Testis (tissue), 3 donors: Measurements from ENCODE around the gene SMCP. TPM values are rescaled to one million over a fixed set of nuclear protein-coding genes. Genes with fewer than 3 reads are reported as not detected.

ENCODE experiments used
- DNase-seq: peaks from one replicate; pipeline ENCODE4 v3.0.0-alpha.2; 2019
- H3K27ac ChIP-seq, 2 donors: fragments of 200-600 bp; sonication (generic); one replicate each; pipeline ENCODE4 v1.5.1; 2019
- H3K27me3 ChIP-seq: fragments of 200-600 bp; sonication (generic); one replicate; pipeline ENCODE4 v1.5.1; 2019
- H3K36me3 ChIP-seq: fragments of 200-600 bp; sonication (generic); one replicate; pipeline ENCODE4 v1.5.1; 2017; ENCODE audit warnings: low read depth; ENCODE audit errors: missing control alignments
- H3K4me1 ChIP-seq: fragments of 200-600 bp; sonication (generic); one replicate; pipeline ENCODE4 v1.5.1; 2019
- H3K4me3 ChIP-seq, 2 donors: fragments of 200-600 bp; sonication (generic); one replicate each; pipeline ENCODE4 v1.5.1; 2017 to 2019
- H3K9me3 ChIP-seq: fragments of 200-600 bp; sonication (generic); one replicate; pipeline ENCODE4 v1.5.1; 2017
- POLR2A ChIP-seq: fragments of 450-650 bp; IDR thresholded peaks from one replicate; pipeline ENCODE4 v1.6.1; 2017; ENCODE audit warnings: antibody characterized with exemption, mild to moderate bottlenecking, moderate library complexity
- WGBS, 2 donors: methylation state at CpG; one replicate each; pipeline ENCODE4 v1.1.5; 2018; 5-methylcytosine and 5-hydroxymethylcytosine counted together
- intact Hi-C: fragments of 100-400 bp; cut with DNase I; formaldehyde crosslinking; loops from one replicate; pipeline ENCODE4 v1.15.1; 2023; ENCODE audit warnings: low total_unique reads
- polyA plus RNA-seq: library from polyadenylated mRNA; stranded (reverse); fragments of 350-450 nt; fragmentation: Illumina TruSeq; extraction: RNeasy Lipid Tissue Mini Kit (QIAGEN cat#74804); gene quantifications from one replicate; pipeline ENCODE4 v1.2.3, GENCODE V29; 2014; ENCODE audit warnings: low read depth, low replicate concordance; ENCODE audit not compliant: insufficient read depth
- total RNA-seq, 2 donors: library from RNA; depleted of rRNA; stranded (reverse); fragments of >200 nt; gene quantifications; one replicate each; pipeline ENCODE4 v1.2.3, GENCODE V29; 2016
- TF ChIP-seq, protein P1 (sequence below), 3 experiments: fragments of 450-650 bp in 2 of 3; fragments of 200-600 bp in 1 of 3; sonication (generic) in 1 of 3; IDR thresholded peaks; one replicate each; pipeline ENCODE4 v1.5.1; 2016 to 2019; ENCODE audit warnings: antibody characterized with exemption in 3 of 3, mild to moderate bottlenecking in 2 of 3, moderate library complexity in 1 of 3

The SMCP gene
- total and polyA plus RNA-seq, 3 donors from 2014 or later: 249 to 786 (median 724) TPM

DNA sequence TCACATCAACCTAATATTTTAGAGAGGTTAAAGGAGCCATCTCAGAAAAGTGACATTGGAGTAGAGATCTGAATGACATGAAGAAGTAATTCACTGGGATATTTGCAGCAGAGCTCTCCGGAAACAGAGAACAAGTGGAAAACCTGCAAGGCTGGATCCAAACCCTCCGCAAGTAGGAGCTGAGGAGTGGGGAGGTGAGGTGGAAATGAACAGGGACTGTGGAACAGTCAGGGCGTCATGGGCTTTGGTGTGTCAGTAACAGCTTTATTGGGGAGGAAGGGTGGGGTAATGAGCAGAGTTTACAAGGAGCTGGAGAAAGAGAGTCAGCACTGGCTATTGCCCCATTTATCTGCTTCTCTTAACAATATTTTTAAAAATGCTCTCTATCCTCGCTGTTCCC lies 20.9 kb downstream of the SMCP start:
- no peak overlapping the region for H3K4me3 ChIP-seq
- H3K27me3 ChIP-seq: no peaks in the 10 kb centered on the region
- no peak overlapping the region for H3K27ac ChIP-seq
- no peaks in the 10 kb centered on the region for H3K9me3 ChIP-seq
- intact Hi-C loops: no loop called here
- 70 to 87% methylated on average over 4 of the region's 4 CpGs for WGBS, 2 donors
- TF ChIP-seq POLR2A: no peak
- TF ChIP-seq, protein P1, sequence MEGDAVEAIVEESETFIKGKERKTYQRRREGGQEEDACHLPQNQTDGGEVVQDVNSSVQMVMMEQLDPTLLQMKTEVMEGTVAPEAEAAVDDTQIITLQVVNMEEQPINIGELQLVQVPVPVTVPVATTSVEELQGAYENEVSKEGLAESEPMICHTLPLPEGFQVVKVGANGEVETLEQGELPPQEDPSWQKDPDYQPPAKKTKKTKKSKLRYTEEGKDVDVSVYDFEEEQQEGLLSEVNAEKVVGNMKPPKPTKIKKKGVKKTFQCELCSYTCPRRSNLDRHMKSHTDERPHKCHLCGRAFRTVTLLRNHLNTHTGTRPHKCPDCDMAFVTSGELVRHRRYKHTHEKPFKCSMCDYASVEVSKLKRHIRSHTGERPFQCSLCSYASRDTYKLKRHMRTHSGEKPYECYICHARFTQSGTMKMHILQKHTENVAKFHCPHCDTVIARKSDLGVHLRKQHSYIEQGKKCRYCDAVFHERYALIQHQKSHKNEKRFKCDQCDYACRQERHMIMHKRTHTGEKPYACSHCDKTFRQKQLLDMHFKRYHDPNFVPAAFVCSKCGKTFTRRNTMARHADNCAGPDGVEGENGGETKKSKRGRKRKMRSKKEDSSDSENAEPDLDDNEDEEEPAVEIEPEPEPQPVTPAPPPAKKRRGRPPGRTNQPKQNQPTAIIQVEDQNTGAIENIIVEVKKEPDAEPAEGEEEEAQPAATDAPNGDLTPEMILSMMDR (IDR thresholded peaks at IDR 0.05): no peak
- H3K36me3 ChIP-seq: no peaks in the 10 kb centered on the region
- no peaks in the 10 kb centered on the region for H3K4me1 ChIP-seq
- DNase-seq: no peak

GRCh38 chr1:152899883-152900282 lies 21.8 kb downstream of the SMCP start:
- Histone ChIP-seq H3K36me3 (no peaks in the 10 kb centered on the region), H3K4me1 (no peaks in the 10 kb centered on the region), H3K9me3 (no peaks in the 10 kb centered on the region), H3K27ac (no peak overlapping the region), H3K4me3 (no peak overlapping the region), H3K27me3 (no peaks in the 10 kb centered on the region)
- intact Hi-C loops: no loop called here
- TF ChIP-seq, protein P1 (IDR thresholded peaks at IDR 0.05): no peak
- TF ChIP-seq POLR2A: no peak
- 82 to 94% methylated on average over 2 of the region's 2 CpGs for WGBS, 2 donors
- no peak for DNase-seq

DNA sequence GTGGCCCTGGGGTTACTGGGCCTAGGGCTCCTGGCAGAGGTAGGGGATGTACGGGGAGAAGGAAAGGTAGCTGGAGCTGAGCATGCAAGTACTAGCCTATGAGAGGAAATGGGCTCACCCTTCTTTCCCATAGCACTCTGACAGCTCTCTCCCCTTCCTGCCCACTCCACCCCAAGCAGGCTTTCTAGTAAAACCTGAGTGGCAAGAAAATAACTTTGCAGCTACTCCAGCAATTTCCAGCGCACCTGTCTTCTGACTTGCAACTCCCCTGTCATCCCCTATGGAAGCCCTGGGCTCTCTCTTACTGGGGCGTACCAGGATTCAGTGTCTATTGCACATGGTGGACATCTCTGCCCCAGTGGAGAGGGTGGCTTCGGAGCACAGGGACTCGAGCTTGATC lies 23.5 kb downstream of the SMCP start:
- H3K36me3 ChIP-seq: no peaks in the 10 kb centered on the region
- no peaks in the 10 kb centered on the region for H3K4me1 ChIP-seq
- no peaks in the 10 kb centered on the region for H3K27me3 ChIP-seq
- DNase-seq: no peak
- TF ChIP-seq POLR2A: no peak
- TF ChIP-seq, protein P1 (IDR thresholded peaks at IDR 0.05): no peak
- no peak overlapping the region for H3K4me3 ChIP-seq
- H3K27ac ChIP-seq: no peak overlapping the region
- 86 to 88% methylated on average over 5 of the region's 5 CpGs for WGBS, 2 donors
- intact Hi-C loops: no loop called here
- no peaks in the 10 kb centered on the region for H3K9me3 ChIP-seq

GRCh38 chr1:152902636-152903035 lies 24.5 kb downstream of the SMCP start:
- Histone ChIP-seq H3K36me3 (no peaks in the 10 kb centered on the region), H3K27me3 (no peaks in the 10 kb centered on the region), H3K4me1 (no peaks in the 10 kb centered on the region), H3K9me3 (no peaks in the 10 kb centered on the region), H3K27ac (no peak overlapping the region), H3K4me3 (no peak overlapping the region)
- 73 to 74% methylated on average over 4 of the region's 4 CpGs for WGBS, 2 donors
- intact Hi-C loops: no loop called here
- TF ChIP-seq, protein P1 (IDR thresholded peaks at IDR 0.05): no peak
- TF ChIP-seq POLR2A: no peak
- DNase-seq: no peak

GRCh38 chr1:152904688-152905440 lies 26.7 kb downstream of the SMCP start:
- no peak for DNase-seq
- Histone ChIP-seq H3K27me3 (no peaks in the 10 kb centered on the region), H3K4me1 (no peaks in the 10 kb centered on the region), H3K27ac (no peak overlapping the region), H3K36me3 (no peaks in the 10 kb centered on the region), H3K4me3 (no peak overlapping the region), H3K9me3 (no peaks in the 10 kb centered on the region)
- 74 to 85% methylated on average over 7 of the region's 7 CpGs for WGBS, 2 donors
- TF ChIP-seq, protein P1 (IDR thresholded peaks at IDR 0.05): no peak
- no peak for TF ChIP-seq POLR2A
- intact Hi-C loops: no loop called here
